Epidermal melanocyte (primary cell): ENCODE measurements around the gene CEBPB.
A peak's percentile ranks its signal among the peaks of the same experiment; 100 is the strongest.
"Not testable (repeated sequence)": the region's sequence is repeated elsewhere in the genome, so short reads cannot be mapped to it uniquely, and the experiment has no call there.

Experiments
- DNase-seq: peaks from one replicate; pipeline ENCODE4 v3.0.0; 2011; ENCODE audit warnings: low spot score; ENCODE audit not compliant: insufficient read length

The CEBPB gene

GRCh38 chr20:50190251-50191064 is at the start of gene CEBPB:
TSS of gene CEBPB (plus strand) at chr20:50190830. CDS start at chr20:50191034, 204 bp downstream.
- peak; percentile 83 for DNase-seq

- no peak for DNase-seq
Observed at GRCh38 chr20:50141018-50141675, 49.5 kb upstream of the CEBPB start.

- no peak for DNase-seq
Observed at GRCh38 chr20:50141811-50142561, 48.6 kb upstream of the CEBPB start.

GRCh38 chr20:50142812-50143211 is 47.8 kb upstream of the CEBPB start:
- DNase-seq: no peak

- no peak for DNase-seq
Observed at GRCh38 chr20:50144362-50144761, 46.3 kb upstream of the CEBPB start.

- no peak for DNase-seq
Observed at GRCh38 chr20:50145566-50145965, 45.1 kb upstream of the CEBPB start.

- no peak for DNase-seq
Observed at GRCh38 chr20:50146214-50146613, 44.4 kb upstream of the CEBPB start.

GRCh38 chr20:50146732-50147662 is 43.6 kb upstream of the CEBPB start:
- DNase-seq: no peak

GRCh38 chr20:50149481-50150254 is 41.0 kb upstream of the CEBPB start:
- DNase-seq: no peak

GRCh38 chr20:50151034-50151743 is 39.4 kb upstream of the CEBPB start:
- DNase-seq: no peak

GRCh38 chr20:50152394-50153152 is 38.1 kb upstream of the CEBPB start:
- no peak for DNase-seq

- DNase-seq: no peak
Observed at GRCh38 chr20:50153153-50153499, 37.5 kb upstream of the CEBPB start.

- DNase-seq: peak; percentile 98
Observed at GRCh38 chr20:50153500-50154377, 36.9 kb upstream of the CEBPB start, which contains the start of gene PEDS1. TSS of gene PEDS1 (minus strand) at chr20:50153723. CDS start at chr20:50153637, 86 bp downstream.

- not testable (repeated sequence) for DNase-seq
Observed at GRCh38 chr20:50161494-50161893, 29.1 kb upstream of the CEBPB start.

GRCh38 chr20:50163570-50164317 is 26.9 kb upstream of the CEBPB start:
- DNase-seq: no peak

GRCh38 chr20:50165684-50166554 is 24.7 kb upstream of the CEBPB start:
- DNase-seq: peak; percentile 93
